PC-9 (cell line): ENCODE measurements around the gene DNASE1L2. TPM values are rescaled to one million over a fixed set of nuclear protein-coding genes. Genes with fewer than 3 reads are reported as not detected.

Experiments
- BruUV-seq: library from RNA; stranded (reverse); fragments of 400-500 nt; replicated peaks from 2 replicates; lab custom pipeline; 2021; lab: Mats Ljungman, UMichigan
- CTCF ChIA-PET: fragments of 300-600 bp; sonication (Branson Sonifier 250); formaldehyde crosslinking; loops from one replicate; lab custom pipeline; 2022; ENCODE audit warnings: antibody characterized with exemption; lab: Charles Lee
- POLR2A ChIA-PET: fragments of 300-600 bp; sonication (Branson Sonifier 250); formaldehyde crosslinking; loops from one replicate; lab custom pipeline; 2022; ENCODE audit warnings: antibody characterized with exemption; ENCODE audit not compliant: unreplicated experiment; lab: Charles Lee
- DNase-seq, 2 experiments: peaks; one replicate each; pipeline versions ENCODE4 v3.0.0 to v3.0.0-alpha.2; 2015 to 2022; ENCODE audit warnings: mixed read lengths in 1 of 2
- H2AFZ ChIP-seq: fragments of 200-600 bp; sonication (generic); 2 replicates; pipeline ENCODE4 v1.8.1; 2017; ENCODE audit warnings: antibody characterized with exemption
- H3F3A ChIP-seq: fragments of 200-600 bp; sonication (generic); 2 replicates; pipeline ENCODE4 v1.8.1; 2017; ENCODE audit warnings: antibody characterized with exemption, mild to moderate bottlenecking, low read depth; ENCODE audit not compliant: insufficient read depth
- H3K27ac ChIP-seq: fragments of 200-600 bp; sonication (generic); 2 replicates; pipeline ENCODE4 v1.6.1; 2016; ENCODE audit warnings: mixed run types
- H3K27me3 ChIP-seq: fragments of 200-600 bp; sonication (generic); 2 replicates; pipeline ENCODE4 v1.6.1; 2016; ENCODE audit warnings: low read depth, mixed run types; ENCODE audit not compliant: insufficient read depth
- H3K36me3 ChIP-seq: fragments of 200-600 bp; sonication (generic); 2 replicates; pipeline ENCODE4 v1.6.1; 2016; ENCODE audit warnings: low read depth, mixed run types
- H3K4me1 ChIP-seq: fragments of 200-600 bp; sonication (generic); replicated peaks from 2 replicates; pipeline ENCODE4 v1.6.1; 2016; ENCODE audit warnings: mixed run types; ENCODE audit not compliant: insufficient read depth
- H3K4me2 ChIP-seq: fragments of 200-600 bp; sonication (generic); 2 replicates; pipeline ENCODE4 v1.6.1; 2017; ENCODE audit warnings: mixed run types
- H3K4me3 ChIP-seq: fragments of 200-600 bp; sonication (generic); 2 replicates; pipeline ENCODE4 v1.6.1; 2016; ENCODE audit warnings: mixed run types
- H3K79me2 ChIP-seq: fragments of 200-600 bp; sonication (generic); 2 replicates; pipeline ENCODE4 v1.6.1; 2017; ENCODE audit warnings: low read depth, mixed run types
- H3K9me2 ChIP-seq: fragments of 200-600 bp; sonication (generic); 2 replicates; pipeline ENCODE4 v1.8.1; 2017; ENCODE audit warnings: mild to moderate bottlenecking; ENCODE audit not compliant: insufficient read depth
- H3K9me3 ChIP-seq: fragments of 200-600 bp; sonication (generic); 2 replicates; pipeline ENCODE4 v1.8.1; 2016; ENCODE audit warnings: low read depth; ENCODE audit not compliant: insufficient read depth
- H4K20me1 ChIP-seq: fragments of 200-600 bp; sonication (generic); 2 replicates; pipeline ENCODE4 v1.8.1; 2017; ENCODE audit not compliant: insufficient read depth
- CTCF ChIP-seq: fragments of 200-600 bp; sonication (generic); conservative IDR thresholded peaks from 2 replicates; pipeline ENCODE4 v1.6.1; 2017; ENCODE audit warnings: mixed run types, antibody characterized with exemption, mild to moderate bottlenecking, moderate library complexity
- EZH2 ChIP-seq: fragments of 200-600 bp; sonication (generic); IDR thresholded peaks from 2 replicates; pipeline ENCODE4 v1.8.0; 2017; ENCODE audit warnings: antibody characterized with exemption, low read depth
- intact Hi-C: fragments of 100-400 bp; cut with micrococcal nuclease; formaldehyde crosslinking; loops from one replicate; pipeline ENCODE4 v1.10.0; 2022; ENCODE audit not compliant: unreplicated experiment
- total RNA-seq: library from RNA; stranded (reverse); gene quantifications from 2 replicates; pipeline ENCODE4 v1.2.3, GENCODE V29; 2021

Gene DNASE1L2
- total RNA-seq, 1 experiment from 2014 or later = 7.3 TPM

- Histone ChIP-seq H3K27ac (no peak overlapping the region), H3K79me2 (no peaks in the 10 kb centered on the region), H3K27me3 (peaks cover 35% of the 10 kb centered on the region), H3F3A (peaks cover 12% of the 10 kb centered on the region; the same call in 1 of the 2 replicates), H3K4me1 (no peaks in the 10 kb centered on the region), H4K20me1 (no peaks in the 10 kb centered on the region), H2AFZ (no peak overlapping the region), H3K9me2 (no peaks in the 10 kb centered on the region), H3K9me3 (no peaks in the 10 kb centered on the region), H3K4me2 (no peak overlapping the region; the same call in 1 of the 2 replicates), H3K36me3 (no peaks in the 10 kb centered on the region), H3K4me3 (no peak overlapping the region)
- DNase-seq = no peak
- intact Hi-C loops = loop anchor here (5.0 kb wide), 1 partner anchor 305 kb away; no protein-coding TSS in a partner anchor
- CTCF ChIA-PET = no interaction called here
- POLR2A ChIA-PET = no interaction called here
- BruUV-seq = no TSS peak
- no peak for TF ChIP-seq EZH2
- TF ChIP-seq CTCF = no peak
Observed at GRCh38 chr16:2196981-2197511, 39.2 kb upstream of the DNASE1L2 start.

- no peak overlapping the region for H3K27ac ChIP-seq
- no peak for DNase-seq
- no peaks in the 10 kb centered on the region for H3K9me2 ChIP-seq
- peaks cover 12% of the 10 kb centered on the region; the same call in 1 of the 2 replicates for H3F3A ChIP-seq
- no peaks in the 10 kb centered on the region for H3K4me1 ChIP-seq
- intact Hi-C loops = loop anchor here (5.0 kb wide), 1 partner anchor 305 kb away; no protein-coding TSS in a partner anchor
- peaks cover 35% of the 10 kb centered on the region for H3K27me3 ChIP-seq
- H3K4me2 ChIP-seq = no peak overlapping the region
- POLR2A ChIA-PET = no interaction called here
- CTCF ChIA-PET = interaction anchor here (0.6 kb wide), 1 partner anchor 46 kb away, joined by 22 read pairs; no protein-coding TSS in a partner anchor
- H3K79me2 ChIP-seq = no peaks in the 10 kb centered on the region
- H2AFZ ChIP-seq = no peak overlapping the region
- no TSS peak for BruUV-seq
- no peaks in the 10 kb centered on the region for H4K20me1 ChIP-seq
- TF ChIP-seq EZH2 = no peak
- no peak for TF ChIP-seq CTCF
- H3K36me3 ChIP-seq = no peaks in the 10 kb centered on the region
- H3K4me3 ChIP-seq = no peak overlapping the region
- no peaks in the 10 kb centered on the region for H3K9me3 ChIP-seq
Observed at GRCh38 chr16:2197765-2198164, 38.5 kb upstream of the DNASE1L2 start.

DNA sequence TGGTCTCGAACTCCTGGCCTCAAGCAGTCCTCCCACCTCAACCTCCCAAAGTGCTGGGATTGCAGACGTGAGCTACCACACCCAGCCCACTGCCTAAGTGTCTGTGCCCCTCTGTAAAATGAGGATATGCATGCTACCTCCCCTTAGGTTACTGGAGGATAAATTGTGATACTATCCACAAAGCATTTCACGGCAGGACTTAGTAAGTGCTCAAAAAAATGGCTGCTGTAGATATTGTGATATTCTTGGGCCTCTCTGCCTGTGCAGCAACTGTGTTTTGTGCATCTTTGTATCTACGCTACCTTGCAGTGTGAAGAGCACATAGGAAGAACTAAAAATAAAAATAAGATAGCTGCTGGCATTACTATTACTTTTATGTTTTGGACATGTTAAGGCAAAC, 38.0 kb upstream of the DNASE1L2 start:
- no peak overlapping the region for H3K4me3 ChIP-seq
- no peaks in the 10 kb centered on the region for H3K79me2 ChIP-seq
- no peak overlapping the region for H2AFZ ChIP-seq
- H3K9me2 ChIP-seq = no peaks in the 10 kb centered on the region
- H3K4me1 ChIP-seq = no peaks in the 10 kb centered on the region
- intact Hi-C loops = loop anchor here (5.0 kb wide), 1 partner anchor 304 kb away; no protein-coding TSS in a partner anchor
- CTCF ChIA-PET = no interaction called here
- H3K4me2 ChIP-seq = no peak overlapping the region
- no peaks in the 10 kb centered on the region for H3K36me3 ChIP-seq
- DNase-seq = no peak
- peaks cover 12% of the 10 kb centered on the region; the same call in 1 of the 2 replicates for H3F3A ChIP-seq
- TF ChIP-seq EZH2 = no peak
- no peak for TF ChIP-seq CTCF
- H3K9me3 ChIP-seq = no peaks in the 10 kb centered on the region
- peaks cover 35% of the 10 kb centered on the region for H3K27me3 ChIP-seq
- BruUV-seq = no TSS peak
- H4K20me1 ChIP-seq = no peaks in the 10 kb centered on the region
- no peak overlapping the region for H3K27ac ChIP-seq
- POLR2A ChIA-PET = no interaction called here
